GM12865 (cell line): ENCODE data around the gene GIPC2.

Source experiments
- DNase-seq: peaks from one replicate; pipeline ENCODE4 v3.0.0; 2010; ENCODE audit warnings: low read depth
- H3K4me3 ChIP-seq: 2 replicates; pipeline ENCODE4 v1.5.1; 2011; ENCODE audit warnings: mild to moderate bottlenecking, low read depth, low read length, control low read depth
- TF ChIP-seq, protein P1 (sequence below): IDR thresholded peaks from 2 replicates; pipeline ENCODE4 v1.5.1; 2011; ENCODE audit warnings: low read length, control low read depth, low read depth, inconsistent platforms; ENCODE audit not compliant: insufficient read depth; ENCODE audit errors: missing control alignments

Gene GIPC2

DNA sequence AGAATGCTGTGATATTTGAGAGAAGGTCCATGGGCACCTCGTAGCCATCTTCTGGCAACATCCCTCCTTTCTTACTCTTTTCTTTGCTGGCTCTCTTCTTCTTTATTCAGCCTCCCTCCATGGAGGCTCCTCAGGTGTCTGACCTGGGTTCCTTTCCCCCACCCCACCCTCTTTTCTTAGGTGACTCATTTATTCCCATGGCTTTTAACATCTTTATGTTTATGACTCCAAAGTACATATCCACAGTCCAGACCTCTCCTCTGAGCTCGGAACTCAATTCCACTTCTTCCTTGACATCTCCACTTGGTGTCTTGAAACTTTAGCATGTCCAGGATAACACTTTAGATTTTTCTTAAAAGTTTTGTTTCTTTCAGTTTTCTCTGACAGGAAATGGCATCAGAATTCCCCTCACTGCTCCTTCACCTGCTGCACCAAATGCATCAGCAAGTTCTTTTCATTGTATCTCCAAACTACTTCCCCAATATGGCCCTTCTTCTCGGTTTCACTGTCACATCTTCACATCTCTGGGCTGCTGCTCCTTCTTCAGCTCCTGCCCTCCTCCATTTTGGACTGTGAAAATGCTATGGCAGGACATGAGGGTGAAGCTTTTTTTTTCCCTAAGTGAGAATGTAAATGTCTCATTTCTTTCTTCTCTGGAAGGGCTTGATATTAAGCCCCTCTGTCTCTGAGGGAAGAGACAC, 95.9 kb downstream of the GIPC2 start:
- H3K4me3 ChIP-seq, result no peak overlapping the region
- TF ChIP-seq, protein P1, sequence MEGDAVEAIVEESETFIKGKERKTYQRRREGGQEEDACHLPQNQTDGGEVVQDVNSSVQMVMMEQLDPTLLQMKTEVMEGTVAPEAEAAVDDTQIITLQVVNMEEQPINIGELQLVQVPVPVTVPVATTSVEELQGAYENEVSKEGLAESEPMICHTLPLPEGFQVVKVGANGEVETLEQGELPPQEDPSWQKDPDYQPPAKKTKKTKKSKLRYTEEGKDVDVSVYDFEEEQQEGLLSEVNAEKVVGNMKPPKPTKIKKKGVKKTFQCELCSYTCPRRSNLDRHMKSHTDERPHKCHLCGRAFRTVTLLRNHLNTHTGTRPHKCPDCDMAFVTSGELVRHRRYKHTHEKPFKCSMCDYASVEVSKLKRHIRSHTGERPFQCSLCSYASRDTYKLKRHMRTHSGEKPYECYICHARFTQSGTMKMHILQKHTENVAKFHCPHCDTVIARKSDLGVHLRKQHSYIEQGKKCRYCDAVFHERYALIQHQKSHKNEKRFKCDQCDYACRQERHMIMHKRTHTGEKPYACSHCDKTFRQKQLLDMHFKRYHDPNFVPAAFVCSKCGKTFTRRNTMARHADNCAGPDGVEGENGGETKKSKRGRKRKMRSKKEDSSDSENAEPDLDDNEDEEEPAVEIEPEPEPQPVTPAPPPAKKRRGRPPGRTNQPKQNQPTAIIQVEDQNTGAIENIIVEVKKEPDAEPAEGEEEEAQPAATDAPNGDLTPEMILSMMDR, result no peak
- DNase-seq, result peak; percentile 57

DNA sequence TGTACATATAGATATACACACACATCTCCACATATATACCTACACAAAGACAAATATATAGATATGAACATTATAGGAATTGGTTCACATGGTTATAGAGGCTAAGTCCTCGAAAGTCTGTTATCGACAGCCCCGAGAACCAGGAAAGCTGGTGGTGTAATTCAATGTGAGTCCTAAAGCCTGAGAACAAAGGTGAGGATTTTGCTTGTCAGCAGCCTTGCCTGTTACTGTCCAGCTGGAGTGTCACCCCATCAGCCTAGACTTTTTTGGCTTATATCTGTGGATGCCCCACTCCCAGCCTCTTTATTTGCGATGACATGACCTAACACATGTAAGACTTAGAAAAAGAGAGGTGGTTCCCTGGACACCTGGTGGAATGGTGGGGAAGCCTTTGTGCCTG, 97.0 kb downstream of the GIPC2 start:
- peak overlapping the region; percentile 37 for H3K4me3 ChIP-seq
- no peak for DNase-seq
- TF ChIP-seq, protein P1, result no peak

DNA sequence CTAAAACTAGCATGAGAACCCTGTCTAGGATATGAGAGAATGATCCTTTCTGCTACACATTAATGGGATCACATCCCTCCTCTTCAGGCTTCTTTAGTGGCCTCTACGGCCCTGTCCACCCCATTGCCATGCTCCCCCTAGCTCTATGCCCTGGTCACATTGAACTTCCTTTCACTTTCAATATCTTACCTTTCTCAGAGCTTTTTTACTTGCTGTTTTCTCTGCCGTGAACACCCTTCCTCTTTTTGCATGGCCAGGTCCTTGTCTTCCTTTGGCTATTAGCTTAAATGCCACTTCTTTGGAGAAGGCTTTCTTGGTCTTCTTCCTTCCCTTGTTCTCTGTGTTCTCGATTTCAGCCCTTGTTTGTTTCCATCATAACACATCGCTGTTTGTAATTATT, 97.4 kb downstream of the GIPC2 start:
- TF ChIP-seq, protein P1, result peak; percentile 3
- peak; percentile 63 for DNase-seq
- peak overlapping the region; percentile 37 for H3K4me3 ChIP-seq

DNA sequence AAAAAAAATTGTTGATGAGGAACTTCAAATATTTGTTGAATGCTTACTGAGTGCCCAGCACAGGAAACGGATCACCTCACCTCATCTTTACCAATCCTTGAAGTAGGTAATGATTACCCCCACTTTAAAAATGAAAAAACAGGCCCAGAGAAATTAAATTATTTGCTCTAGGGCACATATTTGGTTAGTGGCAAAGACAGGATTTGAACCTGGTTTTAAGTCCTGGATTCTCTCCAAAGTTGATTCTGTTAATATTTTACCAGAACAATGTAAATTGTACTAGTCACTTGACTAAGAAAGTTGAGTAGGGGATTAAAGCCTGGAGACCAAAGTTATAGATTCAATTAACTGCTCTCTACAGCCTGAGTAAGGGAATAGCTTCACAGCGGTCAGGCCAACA, 97.9 kb downstream of the GIPC2 start:
- DNase-seq, result no peak
- no peak overlapping the region for H3K4me3 ChIP-seq
- TF ChIP-seq, protein P1, result no peak

DNA sequence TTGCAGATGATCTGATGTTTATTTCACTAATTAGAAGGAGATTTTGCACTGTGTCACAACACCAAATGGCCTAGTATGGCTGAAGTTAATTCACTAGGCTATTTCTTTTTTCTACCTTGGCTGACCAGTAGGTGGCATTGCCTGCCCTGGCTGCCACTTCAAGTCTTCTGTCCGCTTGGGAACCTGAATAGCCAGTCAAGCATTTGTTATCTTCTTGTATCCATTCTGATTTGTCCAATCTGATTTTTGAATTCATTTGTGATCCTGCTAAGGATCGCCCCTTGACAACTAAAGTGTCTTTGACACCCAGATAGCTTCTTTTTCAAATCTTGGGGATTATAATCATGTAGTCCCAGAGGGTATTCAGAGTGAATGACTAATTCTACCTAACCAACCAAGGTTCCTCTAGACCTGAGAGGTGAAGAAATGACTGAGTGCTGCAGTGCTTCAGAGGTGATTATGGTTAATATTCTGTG, 99.4 kb downstream of the GIPC2 start:
- DNase-seq, result peak; percentile 82
- TF ChIP-seq, protein P1, result peak; percentile 85
- no peak overlapping the region for H3K4me3 ChIP-seq

DNA sequence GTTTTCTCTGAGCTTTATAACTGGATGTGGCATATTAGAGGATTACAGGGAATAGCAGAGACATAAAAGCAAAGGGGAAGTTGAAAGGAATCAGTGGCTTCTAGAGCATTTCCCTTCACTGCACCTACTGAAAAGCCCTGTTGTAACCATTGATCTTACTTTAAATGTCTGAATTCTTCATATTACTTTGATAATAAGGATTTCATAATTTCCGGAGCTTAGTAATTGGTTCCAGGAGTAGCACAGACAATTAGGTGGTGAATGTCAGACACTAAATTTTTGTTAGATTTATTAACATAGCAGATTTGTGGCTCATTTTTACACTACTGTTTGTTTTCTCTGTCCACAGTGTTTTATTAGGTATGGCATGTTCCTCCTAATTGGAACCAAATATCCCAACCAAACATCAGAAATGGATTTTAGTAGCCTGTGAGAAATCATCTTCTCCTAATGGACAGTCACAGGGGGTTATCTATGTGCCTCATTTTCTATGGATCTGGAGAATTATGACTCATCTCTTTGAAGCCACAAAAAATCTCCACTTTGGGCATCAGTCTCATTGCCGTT, 100.5 kb downstream of the GIPC2 start:
- DNase-seq, result no peak
- no peak overlapping the region for H3K4me3 ChIP-seq
- TF ChIP-seq, protein P1, result no peak
